Measurements from ENCODE around the gene VTI1A. TPM values are rescaled to one million over a fixed set of nuclear protein-coding genes. Genes with fewer than 3 reads are reported as not detected.

VTI1A gene
- total RNA-seq, 3 donors from 2014 or later: 53.7 to 65.6 (median 59.2) TPM

- Histone ChIP-seq H3K9me3 (no peaks in the 10 kb centered on the region), H3K36me3 (no peaks in the 10 kb centered on the region), H3K27me3 (no peaks in the 10 kb centered on the region), H3K27ac (no peak overlapping the region), H3K4me3 (no peak overlapping the region), H3K4me1 (no peaks in the 10 kb centered on the region)
- TF ChIP-seq CTCF (IDR thresholded peaks at IDR 0.05) (no peak), POLR2A (IDR thresholded peaks at IDR 0.05) (no peak), POLR2AphosphoS5 (IDR thresholded peaks at IDR 0.05) (no peak)
- intact Hi-C loops (cut with DNase I; ENCODE audit: low total_unique reads): no loop called here
- no peak for DNase-seq (ENCODE audit: low spot score in 2 of 2)
Observed at GRCh38 chr10:112424651-112425050, 22.4 kb upstream of the VTI1A start.

GRCh38 chr10:112426111-112426510, 20.9 kb upstream of the VTI1A start:
- TF ChIP-seq POLR2A (IDR thresholded peaks at IDR 0.05) (no peak), CTCF (IDR thresholded peaks at IDR 0.05) (no peak), POLR2AphosphoS5 (IDR thresholded peaks at IDR 0.05) (no peak)
- H3K4me3 ChIP-seq: no peak overlapping the region
- intact Hi-C loops (cut with DNase I; ENCODE audit: low total_unique reads): no loop called here
- no peaks in the 10 kb centered on the region for H3K27me3 ChIP-seq
- no peaks in the 10 kb centered on the region for H3K36me3 ChIP-seq
- H3K9me3 ChIP-seq: no peaks in the 10 kb centered on the region
- no peaks in the 10 kb centered on the region for H3K4me1 ChIP-seq
- DNase-seq (ENCODE audit: low spot score in 2 of 2): no peak
- H3K27ac ChIP-seq: no peak overlapping the region

GRCh38 chr10:112429147-112429546, 17.9 kb upstream of the VTI1A start:
- H3K9me3 ChIP-seq: no peaks in the 10 kb centered on the region
- TF ChIP-seq CTCF (IDR thresholded peaks at IDR 0.05) (no peak), POLR2A (IDR thresholded peaks at IDR 0.05) (no peak), POLR2AphosphoS5 (IDR thresholded peaks at IDR 0.05) (no peak)
- no peak overlapping the region for H3K4me3 ChIP-seq
- H3K27me3 ChIP-seq: no peaks in the 10 kb centered on the region
- H3K36me3 ChIP-seq: no peaks in the 10 kb centered on the region
- no peaks in the 10 kb centered on the region for H3K4me1 ChIP-seq
- no peak overlapping the region for H3K27ac ChIP-seq
- no peak for DNase-seq (ENCODE audit: low spot score in 2 of 2)
- intact Hi-C loops (cut with DNase I; ENCODE audit: low total_unique reads): no loop called here

- H3K4me1 ChIP-seq: no peaks in the 10 kb centered on the region
- no peak overlapping the region for H3K27ac ChIP-seq
- no peak overlapping the region for H3K4me3 ChIP-seq
- no peaks in the 10 kb centered on the region for H3K36me3 ChIP-seq
- DNase-seq (ENCODE audit: low spot score in 2 of 2): no peak
- no peaks in the 10 kb centered on the region for H3K9me3 ChIP-seq
- no peaks in the 10 kb centered on the region for H3K27me3 ChIP-seq
- TF ChIP-seq POLR2A (IDR thresholded peaks at IDR 0.05) (no peak), CTCF (IDR thresholded peaks at IDR 0.05) (no peak), POLR2AphosphoS5 (IDR thresholded peaks at IDR 0.05) (no peak)
- intact Hi-C loops (cut with DNase I; ENCODE audit: low total_unique reads): no loop called here
Observed at GRCh38 chr10:112429654-112430230, 17.3 kb upstream of the VTI1A start.

GRCh38 chr10:112433136-112433535, 13.9 kb upstream of the VTI1A start:
- no peak overlapping the region for H3K4me3 ChIP-seq
- H3K36me3 ChIP-seq: no peaks in the 10 kb centered on the region
- intact Hi-C loops (cut with DNase I; ENCODE audit: low total_unique reads): no loop called here
- no peak for TF ChIP-seq CTCF (IDR thresholded peaks at IDR 0.05)
- no peak for TF ChIP-seq POLR2A (IDR thresholded peaks at IDR 0.05)
- no peak for TF ChIP-seq POLR2AphosphoS5 (IDR thresholded peaks at IDR 0.05)
- H3K27me3 ChIP-seq: no peaks in the 10 kb centered on the region
- H3K4me1 ChIP-seq: no peaks in the 10 kb centered on the region
- H3K27ac ChIP-seq: no peak overlapping the region
- DNase-seq (ENCODE audit: low spot score in 2 of 2): no peak
- no peaks in the 10 kb centered on the region for H3K9me3 ChIP-seq

Measured in breast epithelium (tissue), 4 donors.